MM.1S (cell line): Measurements from ENCODE around the gene KRTAP20-2.

Source experiments
- DNase-seq: peaks from one replicate; pipeline ENCODE4 v3.0.0-alpha.2; 2015
- H2AFZ ChIP-seq: fragments of 300-600 bp; sonication (generic); 2 replicates; pipeline ENCODE4 v1.6.0; 2016; ENCODE audit warnings: antibody characterized with exemption, low read length
- H3F3A ChIP-seq: fragments of 300-600 bp; sonication (generic); 2 replicates; pipeline ENCODE4 v1.6.1; 2016; ENCODE audit warnings: mild to moderate bottlenecking, antibody characterized with exemption, low read length, moderate library complexity, mixed read lengths; ENCODE audit not compliant: insufficient read depth
- H3K27ac ChIP-seq: fragments of 300-600 bp; sonication (generic); 2 replicates; pipeline ENCODE4 v1.5.1; 2016; ENCODE audit warnings: mild to moderate bottlenecking, low read length
- H3K27me3 ChIP-seq: fragments of 300-600 bp; sonication (generic); replicated peaks from 2 replicates; pipeline ENCODE4 v1.6.0; 2016; ENCODE audit warnings: low read length; ENCODE audit not compliant: insufficient read depth
- H3K36me3 ChIP-seq: fragments of 300-600 bp; sonication (generic); replicated peaks from 2 replicates; pipeline ENCODE4 v1.6.1; 2016; ENCODE audit warnings: mild to moderate bottlenecking, low read length, mixed read lengths; ENCODE audit not compliant: insufficient read depth
- H3K4me1 ChIP-seq: fragments of 300-600 bp; sonication (generic); 2 replicates; pipeline ENCODE4 v1.6.1; 2016; ENCODE audit warnings: low read length, mixed read lengths
- H3K4me2 ChIP-seq: fragments of 300-600 bp; sonication (generic); 2 replicates; pipeline ENCODE4 v1.6.0; 2016; ENCODE audit warnings: low read depth, low read length
- H3K4me3 ChIP-seq: fragments of 300-600 bp; sonication (generic); 2 replicates; pipeline ENCODE4 v1.5.1; 2016; ENCODE audit warnings: low read length, mixed read lengths
- H3K79me2 ChIP-seq: fragments of 300-600 bp; sonication (generic); 2 replicates; pipeline ENCODE4 v1.6.1; 2016; ENCODE audit warnings: mixed run types, low read length, mixed read lengths
- H3K9ac ChIP-seq: fragments of 300-600 bp; sonication (generic); 2 replicates; pipeline ENCODE4 v1.6.1; 2016; ENCODE audit warnings: low read length, mixed read lengths
- H3K9me2 ChIP-seq: fragments of 300-600 bp; sonication (generic); replicated peaks from 2 replicates; pipeline ENCODE4 v1.6.1; 2016; ENCODE audit warnings: mild to moderate bottlenecking, low read length, mixed read lengths; ENCODE audit not compliant: insufficient read depth
- H3K9me3 ChIP-seq: fragments of 300-600 bp; sonication (generic); replicated peaks from 2 replicates; pipeline ENCODE4 v1.6.1; 2016; ENCODE audit warnings: mild to moderate bottlenecking, low read length, mixed read lengths; ENCODE audit not compliant: insufficient read depth
- H4K20me1 ChIP-seq: fragments of 300-600 bp; sonication (generic); 2 replicates; pipeline ENCODE4 v1.6.1; 2016; ENCODE audit warnings: mild to moderate bottlenecking, low read length, moderate library complexity, mixed read lengths; ENCODE audit not compliant: insufficient read depth
- EZH2 ChIP-seq: fragments of 300-600 bp; sonication (generic); optimal IDR thresholded peaks from 2 replicates; pipeline ENCODE3; 2017; ENCODE audit warnings: low read depth, mild to moderate bottlenecking, antibody characterized with exemption, low read length, mixed read lengths
- EZH2phosphoT487 ChIP-seq: fragments of 300-600 bp; sonication (generic); IDR thresholded peaks from 2 replicates; pipeline ENCODE4 v1.6.1; 2018; ENCODE audit warnings: antibody characterized with exemption, low read length
- TF ChIP-seq, protein P1 (sequence below): fragments of 300-600 bp; sonication (generic); IDR thresholded peaks from 2 replicates; pipeline ENCODE4 v1.5.1; 2016; ENCODE audit warnings: antibody characterized with exemption, low read length, mixed read lengths

Gene KRTAP20-2

GRCh38 chr21:30625449-30626165 is 9.4 kb upstream of the KRTAP20-2 start:
- H3K36me3 ChIP-seq, result no peaks in the 10 kb centered on the region
- H3K4me1 ChIP-seq, result no peaks in the 10 kb centered on the region
- no peak overlapping the region for H3K4me3 ChIP-seq
- H3K27me3 ChIP-seq, result no peaks in the 10 kb centered on the region
- no peaks in the 10 kb centered on the region for H3K9me3 ChIP-seq
- no peaks in the 10 kb centered on the region for H3K9me2 ChIP-seq
- no peaks in the 10 kb centered on the region for H3K79me2 ChIP-seq
- no peak overlapping the region for H2AFZ ChIP-seq
- no peak overlapping the region for H3K4me2 ChIP-seq
- no peak overlapping the region for H3K9ac ChIP-seq
- no peaks in the 10 kb centered on the region for H4K20me1 ChIP-seq
- TF ChIP-seq EZH2 (no peak), EZH2phosphoT487 (no peak)
- TF ChIP-seq, protein P1, sequence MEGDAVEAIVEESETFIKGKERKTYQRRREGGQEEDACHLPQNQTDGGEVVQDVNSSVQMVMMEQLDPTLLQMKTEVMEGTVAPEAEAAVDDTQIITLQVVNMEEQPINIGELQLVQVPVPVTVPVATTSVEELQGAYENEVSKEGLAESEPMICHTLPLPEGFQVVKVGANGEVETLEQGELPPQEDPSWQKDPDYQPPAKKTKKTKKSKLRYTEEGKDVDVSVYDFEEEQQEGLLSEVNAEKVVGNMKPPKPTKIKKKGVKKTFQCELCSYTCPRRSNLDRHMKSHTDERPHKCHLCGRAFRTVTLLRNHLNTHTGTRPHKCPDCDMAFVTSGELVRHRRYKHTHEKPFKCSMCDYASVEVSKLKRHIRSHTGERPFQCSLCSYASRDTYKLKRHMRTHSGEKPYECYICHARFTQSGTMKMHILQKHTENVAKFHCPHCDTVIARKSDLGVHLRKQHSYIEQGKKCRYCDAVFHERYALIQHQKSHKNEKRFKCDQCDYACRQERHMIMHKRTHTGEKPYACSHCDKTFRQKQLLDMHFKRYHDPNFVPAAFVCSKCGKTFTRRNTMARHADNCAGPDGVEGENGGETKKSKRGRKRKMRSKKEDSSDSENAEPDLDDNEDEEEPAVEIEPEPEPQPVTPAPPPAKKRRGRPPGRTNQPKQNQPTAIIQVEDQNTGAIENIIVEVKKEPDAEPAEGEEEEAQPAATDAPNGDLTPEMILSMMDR, result no peak
- no peak for DNase-seq
- H3K27ac ChIP-seq, result no peak overlapping the region
- H3F3A ChIP-seq, result no peaks in the 10 kb centered on the region

DNA sequence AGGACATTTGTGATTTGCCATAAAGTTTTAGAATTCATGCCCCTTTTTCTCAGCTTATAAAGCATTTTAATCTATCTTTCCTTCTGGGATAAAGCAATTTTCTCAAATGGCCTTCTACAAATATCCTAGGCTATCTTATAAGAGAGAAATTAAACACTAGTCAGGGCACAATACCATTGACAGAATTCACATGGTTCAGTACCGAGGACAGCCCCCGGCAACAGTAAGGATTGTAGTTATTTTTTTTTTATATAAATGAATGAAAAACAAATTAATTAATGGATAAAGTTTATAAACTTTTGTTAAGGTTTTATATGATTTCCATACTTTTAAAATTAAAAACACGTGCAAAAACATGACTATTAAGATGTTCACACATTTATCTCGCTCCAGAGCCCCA is 6.9 kb upstream of the KRTAP20-2 start:
- no peaks in the 10 kb centered on the region for H3K36me3 ChIP-seq
- H3K79me2 ChIP-seq, result no peaks in the 10 kb centered on the region
- H3K9me3 ChIP-seq, result no peaks in the 10 kb centered on the region
- no peaks in the 10 kb centered on the region for H4K20me1 ChIP-seq
- H3K4me1 ChIP-seq, result no peaks in the 10 kb centered on the region
- no peak overlapping the region for H3K9ac ChIP-seq
- H3K27me3 ChIP-seq, result no peaks in the 10 kb centered on the region
- TF ChIP-seq, protein P1, result no peak
- TF ChIP-seq EZH2phosphoT487 (no peak), EZH2 (no peak)
- no peak overlapping the region for H2AFZ ChIP-seq
- H3K4me2 ChIP-seq, result no peak overlapping the region
- no peak overlapping the region for H3K27ac ChIP-seq
- no peak overlapping the region for H3K4me3 ChIP-seq
- no peaks in the 10 kb centered on the region for H3F3A ChIP-seq
- DNase-seq, result no peak
- no peaks in the 10 kb centered on the region for H3K9me2 ChIP-seq

GRCh38 chr21:30629200-30629599 is 5.8 kb upstream of the KRTAP20-2 start:
- Histone ChIP-seq H3K79me2 (no peaks in the 10 kb centered on the region), H3K27me3 (no peaks in the 10 kb centered on the region), H3K27ac (no peak overlapping the region), H3K9me3 (no peaks in the 10 kb centered on the region), H3K4me1 (no peaks in the 10 kb centered on the region), H3K36me3 (no peaks in the 10 kb centered on the region), H4K20me1 (no peaks in the 10 kb centered on the region), H3F3A (no peaks in the 10 kb centered on the region), H3K4me2 (no peak overlapping the region), H3K9ac (no peak overlapping the region), H3K4me3 (no peak overlapping the region), H2AFZ (no peak overlapping the region), H3K9me2 (no peaks in the 10 kb centered on the region)
- no peak for TF ChIP-seq EZH2phosphoT487
- no peak for TF ChIP-seq EZH2
- TF ChIP-seq, protein P1, result no peak
- DNase-seq, result no peak
